ENCODE results near the gene RMDN3.

The RMDN3 gene

GRCh38 chr15:40772014-40772413 is 17.0 kb upstream of the RMDN3 start:
- TF ChIP-seq GLIS3 (CRISPR knock-in tag; IDR thresholded peaks at IDR 0.05) (no peak), ZFP3 (CRISPR knock-in tag; IDR thresholded peaks at IDR 0.05) (no peak), TSHZ2 (CRISPR knock-in tag; IDR thresholded peaks at IDR 0.05) (no peak), PATZ1 (CRISPR knock-in tag; IDR thresholded peaks at IDR 0.05; ENCODE audit: borderline replicate concordance) (no peak), ZNF8 (CRISPR knock-in tag; IDR thresholded peaks at IDR 0.05) (no peak), SNAI2 (CRISPR knock-in tag; IDR thresholded peaks at IDR 0.05) (no peak), PPARA (CRISPR knock-in tag; IDR thresholded peaks at IDR 0.05; ENCODE audit: borderline replicate concordance) (no peak), RARB (CRISPR knock-in tag; IDR thresholded peaks at IDR 0.05) (no peak), POU6F1 (CRISPR knock-in tag; IDR thresholded peaks at IDR 0.05; ENCODE audit: borderline replicate concordance, low read depth) (no peak), CREB5 (CRISPR knock-in tag; IDR thresholded peaks at IDR 0.05; ENCODE audit: low read depth) (no peak), BACH2 (CRISPR knock-in tag; IDR thresholded peaks at IDR 0.05; ENCODE audit: borderline replicate concordance) (no peak), ZC3H10 (CRISPR knock-in tag; IDR thresholded peaks at IDR 0.05) (no peak), ZNF70 (CRISPR knock-in tag; IDR thresholded peaks at IDR 0.05) (no peak), ESRRG (CRISPR knock-in tag; IDR thresholded peaks at IDR 0.05) (no peak), TOX (CRISPR knock-in tag; IDR thresholded peaks at IDR 0.05; ENCODE audit: borderline replicate concordance) (no peak), ZFP30 (CRISPR knock-in tag; IDR thresholded peaks at IDR 0.05) (no peak), CSRNP3 (CRISPR knock-in tag; IDR thresholded peaks at IDR 0.05) (no peak), CSDC2 (CRISPR knock-in tag; IDR thresholded peaks at IDR 0.05) (no peak), TCF4 (CRISPR knock-in tag; IDR thresholded peaks at IDR 0.05; ENCODE audit: borderline replicate concordance) (no peak)
- ATAC-seq, result no peak

- no peak for TF ChIP-seq POU6F1 (CRISPR knock-in tag; IDR thresholded peaks at IDR 0.05; ENCODE audit: borderline replicate concordance, low read depth)
- TF ChIP-seq CREB5 (CRISPR knock-in tag; IDR thresholded peaks at IDR 0.05; ENCODE audit: low read depth), result no peak
- ATAC-seq, result no peak
Measured at GRCh38 chr15:40771242-40771641, 16.2 kb upstream of the RMDN3 start.
